ENCODE data around the gene LILRA5. TPM values are rescaled to one million over a fixed set of nuclear protein-coding genes. Genes with fewer than 3 reads are reported as not detected.

LILRA5 gene
- total and polyA plus RNA-seq, 2 of the 4 experiments (the other 2 are of a cell fraction), result not detected

DNA sequence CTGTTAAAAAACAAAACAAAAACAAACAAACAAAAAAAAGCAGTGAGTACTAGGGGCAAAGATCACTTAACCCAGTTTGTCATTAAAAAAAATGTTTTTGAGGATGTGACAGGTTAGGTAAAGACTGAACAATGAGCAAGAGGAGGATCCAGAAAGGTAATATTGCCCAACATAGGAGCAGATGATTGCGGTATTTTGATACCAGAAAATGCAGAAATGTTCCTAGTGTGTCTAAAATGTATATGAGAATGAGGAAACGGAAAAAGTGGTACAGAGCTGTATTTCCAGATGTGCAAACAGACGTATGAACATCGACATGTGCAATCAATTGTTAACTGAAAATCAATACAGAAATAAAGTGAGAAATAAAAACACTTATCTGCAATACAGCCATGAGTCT lies 30.9 kb upstream of the LILRA5 start:
- Histone ChIP-seq H2BK15ac (ENCODE audit: low read depth, low read length) (no peak overlapping the region), H3K18ac (ENCODE audit: low read depth, low read length) (no peak overlapping the region), H3K36me3 (ENCODE audit: control insufficient read depth, insufficient read depth, low read length) (no peaks in the 10 kb centered on the region), H3K9me1 (ENCODE audit: insufficient read depth, low read length) (no peaks in the 10 kb centered on the region), H2BK20ac (ENCODE audit: low read depth, low read length) (no peak overlapping the region), H3K56ac (ENCODE audit: extremely low read depth, insufficient read depth, low read length) (no peak overlapping the region), H4K5ac (ENCODE audit: low read depth, low read length) (no peak overlapping the region), H3K4me3 (ENCODE audit: insufficient read depth, low read depth, low read length) (no peak overlapping the region), H2BK120ac (ENCODE audit: low read depth, low read length) (no peak overlapping the region), H3K27me3 (ENCODE audit: control insufficient read depth, insufficient read depth, low read length) (no peaks in the 10 kb centered on the region), H3K79me1 (ENCODE audit: low read depth in 1 of 2, low read length in 2 of 2) (no peaks in the 10 kb centered on the region), H3K23ac (ENCODE audit: low read depth, low read length) (no peak overlapping the region), H4K91ac (ENCODE audit: insufficient read depth, low read depth, low read length) (no peak overlapping the region), H3K4ac (ENCODE audit: low read depth, low read length) (no peak overlapping the region), H4K8ac (ENCODE audit: low read depth in 2 of 2, low read length in 2 of 2) (no peak overlapping the region), H2BK5ac (ENCODE audit: low read depth, low read length, poor library complexity, severe bottlenecking) (no peak overlapping the region), H3K27ac (ENCODE audit: insufficient read depth, low read length) (no peak overlapping the region), H2AK9ac (replicated peaks; ENCODE audit: low read depth, low read length, poor library complexity) (no peak overlapping the region), H2AFZ (replicated peaks; ENCODE audit: low read length, poor library complexity) (no peak overlapping the region), H3K14ac (replicated peaks; ENCODE audit: low read depth, low read length) (no peak overlapping the region), H3K9ac (ENCODE audit: low read depth, low read length) (no peak overlapping the region), H3K4me2 (ENCODE audit: low read depth, low read length) (no peak overlapping the region), H2AK5ac (ENCODE audit: low read depth, low read length) (no peak overlapping the region), H3K9me3 (ENCODE audit: control insufficient read depth, insufficient read depth, low read length) (peaks cover 10% of the 10 kb centered on the region), H4K20me1 (ENCODE audit: insufficient read depth, low read length) (no peaks in the 10 kb centered on the region), H3K4me1 (ENCODE audit: control insufficient read depth, insufficient read depth, low read length) (no peaks in the 10 kb centered on the region)
- POLR2A ChIA-PET (ENCODE audit: unreplicated experiment), result no interaction called here
- ATAC-seq (ENCODE audit: low read depth) (no peak), DNase-seq (no peak)
- 83% methylated on average over 1 of the region's 4 CpGs; no CpG with 5 or more reads in 1 of the 2 experiments for WGBS, 2 experiments (ENCODE audit: extremely low coverage in 2 of 2, insufficient read length in 1 of 2)
- BruUV-seq (replicated peaks), result no TSS peak
- in situ Hi-C loops (cut with MboI; ENCODE audit: low sequenced_read_pairs), result no loop called here
- CTCF ChIA-PET, result interaction anchor here (0.6 kb wide), 1 partner anchor 57 kb away, joined by 3 read pairs; no protein-coding TSS in a partner anchor
- dilution Hi-C loops (cut with HindIII; ENCODE audit: low sequenced_read_pairs, unreplicated experiment), result no loop called here
- intact Hi-C loops (cut with micrococcal nuclease), result no loop called here
- TF ChIP-seq, protein P1, sequence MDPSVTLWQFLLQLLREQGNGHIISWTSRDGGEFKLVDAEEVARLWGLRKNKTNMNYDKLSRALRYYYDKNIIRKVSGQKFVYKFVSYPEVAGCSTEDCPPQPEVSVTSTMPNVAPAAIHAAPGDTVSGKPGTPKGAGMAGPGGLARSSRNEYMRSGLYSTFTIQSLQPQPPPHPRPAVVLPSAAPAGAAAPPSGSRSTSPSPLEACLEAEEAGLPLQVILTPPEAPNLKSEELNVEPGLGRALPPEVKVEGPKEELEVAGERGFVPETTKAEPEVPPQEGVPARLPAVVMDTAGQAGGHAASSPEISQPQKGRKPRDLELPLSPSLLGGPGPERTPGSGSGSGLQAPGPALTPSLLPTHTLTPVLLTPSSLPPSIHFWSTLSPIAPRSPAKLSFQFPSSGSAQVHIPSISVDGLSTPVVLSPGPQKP (IDR thresholded peaks at IDR 0.05; ENCODE audit: borderline replicate concordance, low read depth, low read length), result no peak
- TF ChIP-seq BHLHE40 (IDR thresholded peaks at IDR 0.05; ENCODE audit: low read depth, low read length) (no peak), CEBPB (IDR thresholded peaks at IDR 0.05; ENCODE audit: low read depth, low read length) (no peak), NFE2L2 (IDR thresholded peaks at IDR 0.05; ENCODE audit: low read depth, low read length) (no peak)
- TF ChIP-seq, protein P2, sequence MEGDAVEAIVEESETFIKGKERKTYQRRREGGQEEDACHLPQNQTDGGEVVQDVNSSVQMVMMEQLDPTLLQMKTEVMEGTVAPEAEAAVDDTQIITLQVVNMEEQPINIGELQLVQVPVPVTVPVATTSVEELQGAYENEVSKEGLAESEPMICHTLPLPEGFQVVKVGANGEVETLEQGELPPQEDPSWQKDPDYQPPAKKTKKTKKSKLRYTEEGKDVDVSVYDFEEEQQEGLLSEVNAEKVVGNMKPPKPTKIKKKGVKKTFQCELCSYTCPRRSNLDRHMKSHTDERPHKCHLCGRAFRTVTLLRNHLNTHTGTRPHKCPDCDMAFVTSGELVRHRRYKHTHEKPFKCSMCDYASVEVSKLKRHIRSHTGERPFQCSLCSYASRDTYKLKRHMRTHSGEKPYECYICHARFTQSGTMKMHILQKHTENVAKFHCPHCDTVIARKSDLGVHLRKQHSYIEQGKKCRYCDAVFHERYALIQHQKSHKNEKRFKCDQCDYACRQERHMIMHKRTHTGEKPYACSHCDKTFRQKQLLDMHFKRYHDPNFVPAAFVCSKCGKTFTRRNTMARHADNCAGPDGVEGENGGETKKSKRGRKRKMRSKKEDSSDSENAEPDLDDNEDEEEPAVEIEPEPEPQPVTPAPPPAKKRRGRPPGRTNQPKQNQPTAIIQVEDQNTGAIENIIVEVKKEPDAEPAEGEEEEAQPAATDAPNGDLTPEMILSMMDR (conservative IDR thresholded peaks at IDR 0.05; ENCODE audit: low read depth, low read length), result no peak

Measured in IMR-90 (cell line).